Measurements from ENCODE around the gene GTPBP3.

The GTPBP3 gene

DNA sequence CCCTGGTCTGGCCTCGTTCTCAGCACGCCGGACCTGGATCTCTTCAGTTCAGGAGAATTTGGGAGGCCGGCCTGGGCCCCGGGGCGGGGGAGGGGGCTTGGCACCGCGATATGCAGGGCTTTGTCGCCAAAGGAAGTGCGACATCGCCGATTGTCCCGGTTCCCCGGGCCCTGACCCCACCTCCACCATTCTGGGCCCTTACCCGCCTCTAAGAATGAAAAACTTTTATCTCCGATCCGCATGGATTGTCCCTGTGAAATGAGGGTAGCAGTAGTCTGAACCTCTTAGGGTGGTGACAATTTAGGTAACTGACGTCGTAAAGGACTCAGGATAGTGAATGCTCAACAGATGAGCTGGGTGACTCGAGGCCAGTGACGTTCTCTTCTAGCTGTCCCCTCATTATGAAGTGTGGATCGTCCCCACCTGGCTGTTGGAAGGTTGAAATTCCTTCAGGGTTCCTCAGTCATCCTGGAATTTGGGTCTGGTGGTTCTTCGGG lies 27.3 kb upstream of the GTPBP3 start:
- DNase-seq, result no peak

DNA sequence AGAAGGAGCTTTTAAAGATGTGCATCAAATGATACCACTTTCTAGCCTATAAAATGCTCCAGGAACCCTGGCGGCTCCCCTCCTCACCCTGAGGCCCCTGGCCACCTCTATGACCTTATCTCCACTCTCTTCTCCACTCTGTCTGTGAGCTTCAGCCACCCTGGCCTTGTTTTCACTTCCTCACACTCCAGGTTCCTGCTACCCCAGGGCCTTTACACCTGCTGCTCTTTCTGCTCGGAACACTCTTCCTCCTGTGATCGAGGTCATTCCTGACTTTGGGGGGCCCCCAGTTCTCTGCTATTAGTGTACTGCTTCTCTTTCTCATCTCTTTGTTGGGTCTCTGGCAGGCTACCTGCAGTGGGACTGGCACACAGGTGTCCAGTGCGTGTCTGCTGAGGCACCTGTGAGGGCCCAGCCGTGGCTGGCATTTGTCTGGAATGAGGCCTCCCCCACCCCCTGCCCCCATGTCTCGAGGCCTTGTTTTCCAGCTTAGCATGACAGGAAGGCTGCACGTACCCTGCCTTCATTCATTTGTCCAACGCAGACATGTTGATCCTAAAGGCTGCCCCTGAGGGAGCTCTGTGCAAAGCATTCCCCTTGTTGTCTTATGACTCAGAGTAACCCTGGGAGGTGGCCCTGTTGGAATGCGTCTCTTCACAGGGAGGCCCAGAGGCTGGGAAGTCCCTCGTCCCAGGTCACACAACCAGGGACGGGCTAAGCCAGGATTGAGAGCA lies 25.7 kb upstream of the GTPBP3 start:
- DNase-seq, result no peak

DNA sequence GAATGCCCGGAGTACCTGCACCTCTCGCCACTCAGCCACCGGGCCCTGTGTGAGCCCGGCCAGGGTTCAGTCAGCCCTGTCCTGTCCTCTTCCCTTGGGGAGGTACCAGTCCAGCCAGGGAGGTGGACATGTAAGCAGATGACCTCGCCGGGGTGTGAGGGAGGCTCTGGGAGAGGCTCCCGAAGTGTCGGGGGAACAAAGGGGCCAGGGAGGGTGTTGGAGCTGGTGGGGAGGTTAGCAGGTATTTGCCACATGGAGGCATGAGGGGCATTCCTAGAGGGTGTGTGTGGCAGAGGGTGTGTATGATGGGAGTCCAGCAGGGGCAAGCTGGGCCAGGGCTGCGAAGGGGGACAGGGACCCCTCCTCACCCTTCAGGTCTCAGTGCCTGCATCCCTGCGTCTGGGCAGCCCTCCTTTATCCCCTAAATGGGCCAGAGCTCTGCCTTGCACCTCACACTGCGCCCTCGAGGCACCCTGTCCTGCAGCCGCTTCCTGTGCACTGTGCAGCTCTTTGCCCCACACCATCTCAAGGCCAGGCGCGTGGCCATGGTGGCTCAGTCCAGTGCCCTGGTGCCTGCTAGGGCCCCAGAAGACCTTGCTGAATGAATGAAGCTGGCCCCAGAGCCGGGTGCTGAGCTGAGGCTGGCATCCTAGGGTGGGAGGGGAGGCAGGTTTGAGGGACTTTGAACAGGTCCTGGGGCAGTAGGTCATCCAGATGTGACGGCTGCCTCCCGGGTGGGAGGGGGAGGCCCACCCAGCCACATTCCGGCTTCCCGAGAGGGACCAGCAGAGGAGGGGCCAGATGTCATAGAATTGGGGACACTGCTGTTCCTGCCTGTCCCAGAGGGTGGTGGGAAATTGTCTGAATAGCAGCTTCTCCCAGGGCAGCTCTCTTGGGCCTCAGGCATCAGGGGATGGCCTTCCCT lies 24.9 kb upstream of the GTPBP3 start:
- no peak for DNase-seq

DNA sequence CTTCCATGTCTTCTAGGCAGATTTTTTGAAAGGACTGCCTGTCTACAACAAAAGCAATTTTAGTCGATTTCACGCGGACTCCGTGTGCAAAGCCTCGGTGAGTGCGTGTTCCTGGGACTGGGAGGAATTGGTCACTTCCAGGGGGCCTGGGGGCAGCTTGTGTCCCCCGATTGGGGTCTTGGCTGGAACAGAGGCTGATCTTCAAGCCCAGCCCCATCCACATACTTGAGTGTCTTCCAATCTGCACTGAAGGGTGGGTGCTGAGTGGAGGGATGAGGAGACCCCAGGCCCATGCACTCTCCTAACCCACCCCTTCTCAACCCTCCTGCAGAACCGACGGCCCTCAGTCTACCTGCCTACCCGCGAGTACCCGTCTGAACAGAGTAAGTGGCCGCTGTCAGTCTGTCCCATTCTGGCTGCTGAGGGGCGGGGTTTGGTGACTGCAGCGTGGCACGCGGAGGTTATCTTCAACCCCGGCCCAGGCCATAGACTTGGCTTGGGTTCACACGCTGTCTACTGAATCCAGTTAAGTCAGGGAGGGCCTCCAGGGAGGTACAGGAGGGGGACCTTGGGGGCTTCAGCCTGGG lies 23.3 kb upstream of the GTPBP3 start:
- DNase-seq, result no peak

DNA sequence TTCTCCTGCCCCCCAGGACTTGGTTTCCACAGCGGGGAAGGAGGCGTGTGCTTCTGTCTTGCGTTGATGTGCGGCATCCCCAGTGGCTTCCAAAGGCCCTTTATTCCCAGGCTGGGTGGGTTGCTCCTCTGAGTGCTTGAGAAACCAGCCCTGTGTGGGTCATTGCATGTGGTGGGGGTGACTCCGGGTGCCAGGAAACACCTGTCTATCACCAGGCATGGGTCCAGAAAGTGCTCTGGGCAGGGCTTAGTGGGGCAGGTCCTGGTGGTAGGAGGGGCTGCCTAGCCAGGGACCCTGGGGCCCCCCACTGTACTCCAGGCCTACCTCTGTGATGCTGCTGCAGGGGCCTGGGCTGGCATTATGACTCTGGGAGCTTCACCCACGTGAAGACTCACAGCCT lies 18.4 kb upstream of the GTPBP3 start:
- no peak for DNase-seq

DNA sequence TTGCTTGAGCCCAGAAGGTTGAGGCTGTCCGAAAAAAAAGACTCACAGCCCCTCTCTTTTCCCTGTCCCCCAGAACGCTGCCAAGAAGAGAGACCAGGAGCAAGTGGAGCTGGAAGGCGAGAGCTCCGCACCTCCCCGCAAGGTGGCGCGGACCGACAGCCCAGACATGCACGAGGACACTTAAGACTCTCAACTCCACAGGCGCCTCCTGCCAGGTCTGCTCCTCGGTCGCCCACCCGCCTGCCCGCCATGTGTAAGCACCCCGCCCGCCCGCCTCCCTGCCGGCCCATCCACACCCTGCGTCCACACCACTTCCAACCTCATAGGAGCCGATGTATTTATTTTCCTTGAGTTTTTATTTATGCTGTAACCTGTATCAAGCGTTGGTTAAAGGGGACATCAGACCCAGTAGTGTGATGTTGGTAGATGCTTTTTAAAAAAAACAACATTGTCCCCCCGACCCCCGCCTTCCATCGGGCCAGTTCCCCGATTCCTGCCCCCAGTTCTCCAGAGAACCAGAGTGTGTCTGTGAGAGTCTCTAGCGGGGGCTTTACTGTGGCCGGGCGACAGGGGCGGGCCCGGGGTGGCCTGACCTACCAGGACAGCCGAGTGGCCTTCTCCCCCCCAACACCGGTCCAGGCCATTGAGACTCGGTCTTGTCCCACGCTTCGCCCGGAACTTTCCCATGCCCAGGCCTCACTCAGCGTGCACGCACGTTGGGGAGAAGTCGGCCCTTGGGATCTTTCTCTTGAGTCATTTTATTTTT lies 17.7 kb upstream of the GTPBP3 start:
- DNase-seq, result no peak

DNA sequence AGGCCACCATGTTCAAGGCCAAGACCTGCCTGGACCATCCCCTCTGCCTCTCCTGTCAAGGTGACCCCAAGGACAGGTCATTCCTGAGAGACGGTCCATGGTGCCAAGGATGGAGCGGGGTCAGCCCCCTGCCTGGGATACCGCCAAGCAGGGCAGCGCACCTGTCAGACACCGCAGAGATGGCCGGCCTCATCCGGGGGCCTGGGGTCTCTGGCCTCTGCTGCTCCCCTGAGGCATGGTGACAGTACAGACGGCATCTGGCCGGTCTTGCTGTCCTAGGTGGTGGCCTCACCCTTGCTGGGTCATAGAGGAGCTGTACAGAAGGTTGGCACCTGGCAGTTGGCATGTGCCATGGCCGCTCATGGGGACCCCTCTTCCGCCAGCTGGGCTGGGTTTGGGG lies 16.9 kb upstream of the GTPBP3 start:
- no peak for DNase-seq

DNA sequence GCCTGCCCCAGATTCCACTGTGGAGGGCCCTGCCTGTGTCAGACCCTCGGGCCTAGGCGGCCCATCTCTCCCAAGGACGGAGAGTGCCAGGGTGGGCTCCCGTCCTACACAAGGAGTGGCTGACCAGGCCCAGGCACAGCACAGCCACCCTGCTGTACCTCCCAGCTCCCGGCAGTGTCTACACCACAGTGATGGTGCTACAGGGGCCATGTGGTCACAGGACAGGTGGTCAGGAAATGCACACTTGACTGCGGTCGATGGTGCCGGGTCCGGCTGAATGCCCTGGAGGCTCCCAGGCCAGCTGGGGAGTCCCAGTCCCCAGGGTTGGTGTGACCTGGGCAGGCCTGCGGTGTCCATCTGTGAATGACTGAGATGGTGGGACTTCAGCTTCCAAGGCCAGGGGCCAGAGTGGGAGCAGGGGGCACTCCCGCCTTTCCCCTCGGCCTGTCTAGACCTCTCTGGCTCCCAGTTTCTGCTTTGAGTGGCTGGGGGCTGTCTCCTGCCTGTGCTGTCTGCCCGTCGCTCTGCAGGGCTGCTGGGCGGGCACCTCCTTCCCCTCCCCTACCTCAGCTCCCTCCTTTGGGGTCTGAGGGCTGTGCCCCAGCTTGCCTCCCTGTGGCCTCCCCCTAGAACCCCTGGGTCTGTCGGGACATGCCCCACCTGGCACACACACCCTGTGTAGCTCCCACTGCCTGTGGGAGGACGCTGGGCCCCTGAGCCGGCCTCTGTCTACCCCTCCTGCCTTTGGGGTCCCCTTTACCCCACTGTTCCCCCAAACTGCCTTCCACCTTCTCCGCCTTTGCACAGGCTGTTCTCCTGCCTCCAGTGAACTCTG lies 15.5 kb upstream of the GTPBP3 start:
- DNase-seq, result no peak

DNA sequence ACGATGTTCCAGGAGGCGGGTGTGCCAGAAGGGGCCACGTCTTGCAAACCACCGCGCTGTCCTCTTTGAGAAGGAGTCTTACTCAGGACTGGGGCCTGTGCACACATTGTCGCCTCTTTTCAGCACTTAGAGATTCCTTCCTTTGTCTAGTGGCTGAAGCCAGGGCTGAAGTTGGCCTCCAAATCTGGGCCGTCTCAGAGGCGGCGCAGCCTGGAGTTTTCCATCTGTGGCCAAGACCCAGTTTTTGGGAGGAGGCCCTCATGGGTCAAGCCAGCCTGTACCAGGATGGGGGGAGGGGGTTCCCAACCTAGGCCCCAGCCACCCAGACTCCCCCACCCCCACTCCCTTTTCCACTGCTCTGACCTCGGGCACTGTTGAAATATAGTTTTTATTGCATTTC lies 14.5 kb upstream of the GTPBP3 start:
- DNase-seq, result no peak

DNA sequence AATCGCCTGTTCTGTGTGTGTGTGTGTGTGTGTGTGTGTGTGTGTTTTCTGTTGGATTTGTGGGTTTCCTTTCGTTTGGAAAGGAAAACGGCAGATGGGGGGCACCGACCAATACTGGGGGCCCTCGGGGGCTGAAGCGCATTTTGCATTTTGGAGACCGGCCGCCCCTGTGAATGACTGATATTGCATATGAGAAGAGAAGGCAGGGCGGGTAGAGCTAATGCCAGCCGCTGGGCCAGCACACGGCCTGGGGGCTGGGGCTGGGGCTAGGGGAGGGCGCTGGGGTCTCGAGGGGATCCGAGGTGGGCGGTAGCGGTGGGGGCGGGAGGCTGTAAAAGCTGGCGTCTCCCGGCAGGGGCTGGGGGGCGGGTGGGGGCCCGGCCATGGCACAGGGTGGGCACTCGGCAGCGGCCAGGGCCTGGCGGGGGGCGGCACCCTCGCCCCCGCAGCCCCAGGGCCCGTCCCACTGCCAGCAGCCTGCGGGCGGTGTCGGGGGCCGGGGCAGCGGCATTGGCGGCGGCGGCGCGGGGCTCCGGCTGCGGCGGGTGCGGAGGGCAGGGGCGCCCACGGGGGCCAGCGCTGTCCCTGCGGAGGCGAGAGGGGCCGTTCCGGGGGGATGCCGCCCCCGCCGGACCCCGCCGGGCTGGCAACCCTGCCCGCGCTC lies 13.9 kb upstream of the GTPBP3 start:
- no peak for DNase-seq

DNA sequence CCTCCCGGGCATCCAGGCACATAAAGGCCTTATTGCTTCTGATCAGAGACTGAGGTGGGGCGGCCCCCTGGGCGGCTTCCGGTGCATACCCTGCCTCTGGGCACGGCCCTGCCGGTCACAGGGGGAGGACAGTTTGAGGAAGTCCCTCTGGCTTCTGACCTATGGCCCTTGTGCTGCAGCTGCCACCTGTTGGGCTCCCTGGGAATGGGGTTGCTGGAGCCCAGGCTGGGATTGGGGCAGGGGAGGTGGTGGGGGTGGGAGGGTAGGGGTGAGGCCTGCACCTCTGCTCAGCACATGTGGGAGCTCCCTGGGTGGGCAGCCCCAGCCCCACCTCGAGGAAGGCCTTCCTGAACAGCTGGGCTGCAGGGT lies 13.4 kb upstream of the GTPBP3 start:
- DNase-seq, result no peak

DNA sequence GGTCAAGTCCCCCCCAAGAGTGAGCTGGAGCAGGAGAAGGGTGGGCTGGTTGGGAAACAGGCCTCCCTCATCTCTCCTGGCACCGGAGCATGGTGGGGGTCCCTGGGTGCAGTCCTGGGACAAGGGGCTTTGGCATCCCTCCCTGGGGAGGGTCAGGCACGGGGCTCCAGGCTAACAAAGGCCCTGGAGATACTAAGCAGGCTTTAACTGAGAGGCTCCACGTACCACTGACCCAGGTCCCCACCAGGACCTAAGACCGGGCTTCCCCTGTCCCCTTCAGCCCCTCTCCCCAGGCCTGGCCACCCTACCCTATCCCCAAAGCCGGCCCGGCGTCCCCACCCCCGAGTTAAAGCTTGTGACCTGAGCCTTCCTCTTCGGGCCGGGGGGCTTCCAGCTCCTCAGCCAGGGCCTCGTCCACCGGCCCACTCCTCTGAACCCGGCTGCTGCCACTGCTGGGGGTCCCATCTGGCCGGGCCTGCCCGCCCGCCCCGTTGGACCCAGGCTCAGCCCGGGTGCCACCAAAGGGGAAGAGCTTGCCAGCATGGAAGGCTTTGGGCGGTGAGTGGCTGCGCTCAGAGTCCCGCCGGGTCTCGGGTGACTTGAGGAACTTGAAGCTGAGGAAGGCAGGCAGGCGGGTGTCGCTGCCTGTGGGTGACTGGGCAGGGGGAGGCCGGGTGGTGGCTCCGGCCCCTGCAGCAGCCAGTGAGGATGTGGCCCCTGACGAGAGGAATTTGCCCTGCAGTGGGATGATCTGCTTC lies 12.8 kb upstream of the GTPBP3 start:
- no peak for DNase-seq

DNA sequence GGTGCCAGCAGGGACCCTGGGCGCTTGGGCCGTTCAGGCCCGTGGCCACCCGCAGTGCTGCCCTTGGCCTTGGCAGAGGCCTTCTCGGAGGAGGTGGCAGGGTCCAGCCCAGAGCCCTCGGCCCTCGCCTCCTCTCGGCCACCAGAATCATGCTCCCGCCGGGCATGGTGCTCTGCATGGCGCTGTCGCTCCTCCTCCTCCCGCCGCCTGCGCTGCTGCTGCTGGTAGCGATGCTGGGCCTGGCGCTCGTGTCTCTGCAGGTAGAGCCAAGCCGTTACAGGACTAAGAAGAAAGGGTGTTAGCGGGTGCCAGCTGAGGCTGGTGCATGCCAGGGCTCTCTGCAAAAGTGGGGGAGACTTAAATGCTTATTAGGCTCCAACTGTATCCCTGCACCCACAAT lies 12.2 kb upstream of the GTPBP3 start:
- DNase-seq, result no peak

DNA sequence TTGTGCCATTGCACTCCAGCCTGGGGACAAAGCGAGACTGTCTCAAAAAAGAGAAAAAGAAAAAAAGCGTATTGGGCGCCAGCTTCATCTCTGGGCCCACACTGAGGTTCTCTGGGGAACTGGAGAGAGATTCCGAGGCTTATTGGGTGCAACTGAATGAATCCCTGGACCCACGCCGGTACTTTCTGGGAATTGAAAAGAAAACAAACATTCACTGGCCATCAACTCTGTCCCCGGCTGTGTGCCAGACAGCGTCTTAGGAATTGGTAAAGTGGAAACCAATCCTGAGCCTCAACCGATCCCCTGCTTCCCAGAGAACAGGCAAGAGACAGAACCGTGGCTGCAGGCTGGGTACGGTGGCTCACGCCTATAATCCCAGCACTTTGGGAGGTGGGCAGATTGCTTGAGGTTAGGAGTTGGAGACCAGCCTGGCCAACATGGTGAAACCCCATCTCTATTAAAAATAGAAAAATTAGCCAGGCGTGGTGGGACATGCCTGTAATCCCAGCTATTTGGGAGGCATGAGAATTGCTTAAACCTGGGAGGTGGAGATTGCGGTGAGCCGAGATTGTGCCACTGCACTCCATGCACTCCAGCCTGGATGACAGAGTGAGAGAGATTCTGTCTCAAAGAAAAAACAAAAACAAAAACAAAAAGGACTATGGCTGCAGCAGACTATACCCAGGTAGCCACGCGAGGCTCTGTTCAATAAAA lies 11.3 kb upstream of the GTPBP3 start:
- no peak for DNase-seq

DNA sequence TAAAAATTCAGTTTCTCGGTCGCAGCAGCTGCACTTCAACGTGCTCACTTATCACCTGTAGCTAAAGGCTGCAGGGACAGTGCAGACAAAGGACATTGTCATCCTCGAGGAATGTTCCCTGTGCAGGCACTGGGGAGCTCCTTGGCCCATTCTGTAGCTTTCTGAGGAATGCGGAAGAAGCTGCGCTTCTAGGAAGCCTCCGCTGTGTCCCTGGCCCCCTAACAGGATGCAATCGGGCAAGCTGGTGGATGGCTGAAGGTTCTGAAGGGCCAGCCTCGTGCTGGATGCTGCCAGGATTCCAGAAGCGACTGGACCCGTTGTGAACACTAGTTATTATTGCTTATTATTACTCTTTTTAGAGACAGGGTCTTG lies 10.8 kb upstream of the GTPBP3 start:
- DNase-seq, result no peak

DNA sequence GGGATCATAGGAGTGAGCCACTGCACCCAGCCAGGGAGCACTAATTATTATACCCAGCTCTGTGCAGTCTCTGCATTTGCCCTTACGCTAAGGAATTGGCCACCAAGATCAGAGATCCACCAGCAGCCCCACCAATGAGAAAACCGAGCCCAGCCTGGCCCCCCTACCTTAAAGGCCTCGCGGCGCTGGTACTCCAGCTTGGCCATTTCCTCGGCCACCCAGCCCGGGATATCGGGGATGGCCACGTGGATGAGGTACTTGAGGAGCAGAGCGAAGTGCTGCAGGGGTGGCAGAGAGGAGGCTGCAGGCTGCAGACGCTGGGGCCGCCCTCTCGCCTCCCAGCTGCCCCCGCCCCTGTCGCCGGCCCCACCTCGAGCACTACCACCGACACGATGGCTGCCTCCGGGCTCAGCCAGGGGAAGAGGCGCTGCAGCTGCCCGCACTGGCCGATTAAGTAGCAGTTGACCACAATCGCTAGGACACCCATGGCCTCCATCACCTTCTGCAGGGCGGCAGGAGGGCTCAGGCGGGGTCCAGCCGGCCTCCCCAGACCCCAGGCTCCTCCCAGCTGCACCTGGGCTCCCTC lies 10.2 kb upstream of the GTPBP3 start:
- no peak for DNase-seq

DNA sequence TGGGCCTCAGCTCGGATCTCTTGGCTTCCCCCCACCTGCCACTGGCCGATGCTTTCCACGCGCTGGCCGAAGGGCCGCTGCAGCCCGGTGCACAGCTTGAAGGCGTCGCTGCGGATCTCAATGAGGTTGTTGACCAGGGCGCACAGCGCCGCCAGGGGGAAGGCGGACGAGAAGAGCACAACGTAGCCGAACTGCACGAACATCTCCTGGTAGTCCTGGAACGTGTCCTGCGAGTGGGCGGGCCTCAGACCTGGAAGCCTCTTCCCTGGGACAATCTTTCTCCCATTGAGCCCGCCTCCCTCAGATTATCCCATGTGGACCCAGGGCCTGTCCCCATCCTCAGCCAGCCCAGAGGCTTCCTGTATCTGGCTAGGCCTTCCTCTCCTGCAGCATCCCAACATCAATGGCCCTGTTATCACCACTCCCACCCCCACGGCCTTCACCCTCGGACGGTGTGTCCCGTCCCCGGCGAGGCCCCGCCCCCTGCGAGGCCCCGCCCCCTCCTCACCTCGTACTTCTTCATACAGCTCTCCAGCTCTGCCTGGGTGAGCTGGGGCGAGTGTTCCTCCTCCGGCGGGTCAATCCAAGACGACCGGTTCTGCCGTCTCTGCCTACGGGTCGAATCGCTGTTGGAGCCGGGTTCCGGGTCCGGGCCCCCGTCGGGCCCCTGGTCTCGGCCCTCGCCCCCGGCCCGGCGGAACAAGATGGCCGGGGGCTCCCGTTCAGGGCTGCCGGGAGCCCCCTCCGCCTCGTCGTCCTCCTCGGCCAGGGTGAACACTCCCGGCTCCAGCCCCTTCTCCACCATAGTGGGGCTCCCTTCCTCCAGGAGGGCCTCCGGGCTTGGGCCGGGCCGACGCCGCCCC lies 9.5 kb upstream of the GTPBP3 start:
- DNase-seq, result no peak

DNA sequence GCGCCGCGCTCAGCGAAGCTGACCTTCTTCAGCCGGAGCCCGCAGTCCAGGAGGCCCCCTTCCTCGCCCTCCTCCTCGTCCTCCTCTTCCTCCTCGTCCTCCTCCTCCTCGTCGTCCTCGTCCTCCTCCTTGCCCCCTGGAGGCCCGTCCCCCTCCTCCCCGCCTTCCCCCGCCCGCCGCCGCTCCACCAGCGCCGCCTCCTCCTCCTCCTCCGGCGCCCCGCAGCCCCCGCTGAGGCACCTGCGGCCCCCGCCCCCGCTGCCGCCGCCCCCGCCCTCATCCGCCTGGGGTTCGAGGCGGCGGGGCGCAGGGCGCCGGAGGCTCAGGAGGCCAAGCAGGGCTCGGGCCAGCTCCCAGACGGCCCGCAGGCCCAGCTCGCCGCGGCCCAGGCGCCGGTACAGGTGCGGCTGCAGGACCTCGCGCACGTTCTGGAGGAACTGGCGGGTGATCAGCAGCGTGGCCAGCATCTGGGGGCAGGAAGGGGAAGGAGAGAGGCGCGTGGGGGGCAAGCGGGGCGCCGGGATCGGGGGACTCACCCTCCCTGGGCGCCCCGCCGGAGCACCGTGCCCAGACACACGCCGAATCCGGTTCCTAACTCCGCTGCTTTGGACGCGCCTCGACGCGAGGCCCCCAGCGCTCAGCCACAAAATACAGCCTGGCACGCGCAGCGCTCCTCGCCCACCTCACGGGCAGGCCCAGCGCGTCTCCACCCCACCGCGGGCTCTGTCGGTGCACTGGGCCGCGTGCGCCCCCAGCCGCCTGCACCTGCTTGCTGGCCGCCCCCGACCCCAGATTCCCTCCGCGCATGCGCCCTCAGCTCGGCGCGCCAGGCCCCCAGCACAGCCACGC lies 8.6 kb upstream of the GTPBP3 start:
- no peak for DNase-seq

Data from NCI-H1092 treated with DMSO at 0.1 percent for 48 hours (cell line).